Smooth muscle cell (in vitro differentiated cells): ENCODE measurements around the gene CFLAR. TPM values are rescaled to one million over a fixed set of nuclear protein-coding genes. Genes with fewer than 3 reads are reported as not detected.
"Not testable (repeated sequence)": the region's sequence is repeated elsewhere in the genome, so short reads cannot be mapped to it uniquely, and the experiment has no call there.

Experiments
- DNase-seq: peaks from one replicate; lab custom pipeline; 2025; ENCODE audit not compliant: unreplicated experiment; lab: John Stamatoyannopoulos, UW
- H2AFZ ChIP-seq: fragments of 200-600 bp; sonication (generic); 2 replicates; pipeline ENCODE4 v1.6.0; 2016; ENCODE audit warnings: antibody characterized with exemption, low read depth, mild to moderate bottlenecking
- H3F3A ChIP-seq: fragments of 200-600 bp; sonication (generic); 2 replicates; pipeline ENCODE4 v1.6.0; 2017; ENCODE audit warnings: antibody characterized with exemption, low read depth
- H3K27ac ChIP-seq: fragments of 200-600 bp; sonication (generic); 2 replicates; pipeline ENCODE4 v1.5.1; 2016; ENCODE audit warnings: low read depth, mild to moderate bottlenecking
- H3K27me3 ChIP-seq: fragments of 200-600 bp; sonication (generic); 2 replicates; pipeline ENCODE4 v1.6.1; 2016; ENCODE audit warnings: low read depth, mild to moderate bottlenecking
- H3K36me3 ChIP-seq: fragments of 200-600 bp; sonication (generic); 2 replicates; pipeline ENCODE4 v1.5.1; 2016; ENCODE audit warnings: low read depth
- H3K4me1 ChIP-seq: fragments of 200-600 bp; sonication (generic); 2 replicates; pipeline ENCODE4 v1.5.1; 2016; ENCODE audit warnings: low read depth
- H3K4me2 ChIP-seq: fragments of 200-600 bp; sonication (generic); 2 replicates; pipeline ENCODE4 v1.6.0; 2016; ENCODE audit warnings: mild to moderate bottlenecking
- H3K4me3 ChIP-seq: fragments of 200-600 bp; sonication (generic); 2 replicates; pipeline ENCODE4 v1.5.1; 2016; ENCODE audit warnings: mild to moderate bottlenecking
- H3K79me2 ChIP-seq: fragments of 200-600 bp; sonication (generic); 2 replicates; pipeline ENCODE4 v1.6.0; 2016; ENCODE audit warnings: low read depth, mild to moderate bottlenecking
- H3K9ac ChIP-seq: fragments of 200-600 bp; sonication (generic); 2 replicates; pipeline ENCODE4 v1.6.0; 2016; ENCODE audit warnings: low read depth
- H3K9me3 ChIP-seq: fragments of 200-600 bp; sonication (generic); replicated peaks from 2 replicates; pipeline ENCODE4 v1.5.1; 2016; ENCODE audit warnings: low read depth
- H4K20me1 ChIP-seq: fragments of 200-600 bp; sonication (generic); 2 replicates; pipeline ENCODE4 v1.6.0; 2016; ENCODE audit warnings: low read depth
- WGBS: methylation state at CpG from one replicate; pipeline ENCODE4 v1.1.7; 2016; ENCODE audit warnings: low lambda C conversion rate; 5-methylcytosine and 5-hydroxymethylcytosine counted together
- polyA plus RNA-seq: library from polyadenylated mRNA; unstranded; fragments of >200 nt; fragmentation: Nextera tagmentation; extraction: Ambion mirVana; gene quantifications from 2 replicates; pipeline ENCODE4 v1.2.1, GENCODE V29; 2016
- total RNA-seq: library from RNA; depleted of rRNA; stranded (reverse); fragments of >200 nt; gene quantifications from 2 replicates; pipeline ENCODE4 v1.2.3, GENCODE V29; 2014
- TF ChIP-seq, protein P1 (sequence below): fragments of 200-600 bp; sonication (generic); IDR thresholded peaks from 2 replicates; pipeline ENCODE4 v1.5.1; 2017; ENCODE audit warnings: borderline replicate concordance, mild to moderate bottlenecking, antibody characterized with exemption; ENCODE audit not compliant: insufficient read depth, poor library complexity, severe bottlenecking

The CFLAR gene
- total and polyA plus RNA-seq, 2 experiments from 2014 or later, result 16.0 to 27.1 TPM

DNA sequence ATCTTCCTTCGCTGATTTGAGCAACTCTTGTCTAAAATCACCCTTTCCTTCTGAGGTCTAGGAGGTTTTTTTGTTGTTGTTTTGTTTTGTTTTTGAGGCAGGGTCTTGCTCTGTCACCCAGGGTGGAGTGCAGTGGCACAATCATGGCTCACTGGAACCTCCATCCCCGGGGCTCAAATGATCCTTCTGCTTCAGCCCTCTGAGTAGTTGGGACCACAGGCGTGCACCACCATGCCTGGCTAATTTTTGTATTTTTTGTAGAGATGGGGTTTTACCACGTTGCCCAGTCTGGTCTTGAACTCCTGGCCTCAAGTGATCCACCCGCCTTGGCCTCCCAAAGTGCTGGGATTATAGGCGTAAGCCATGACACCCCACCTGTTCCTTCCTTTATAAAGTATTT is 68.3 kb downstream of the CFLAR start:
- DNase-seq, H3F3A ChIP-seq, H3K9me3 ChIP-seq, H4K20me1 ChIP-seq, H3K4me1 ChIP-seq, H3K9ac ChIP-seq, H3K4me2 ChIP-seq, H3K27ac ChIP-seq, H3K36me3 ChIP-seq, H3K79me2 ChIP-seq, H3K27me3 ChIP-seq, H2AFZ ChIP-seq, H3K4me3 ChIP-seq: not testable (repeated sequence)
- 92% methylated on average over 6 of the region's 6 CpGs for WGBS

DNA sequence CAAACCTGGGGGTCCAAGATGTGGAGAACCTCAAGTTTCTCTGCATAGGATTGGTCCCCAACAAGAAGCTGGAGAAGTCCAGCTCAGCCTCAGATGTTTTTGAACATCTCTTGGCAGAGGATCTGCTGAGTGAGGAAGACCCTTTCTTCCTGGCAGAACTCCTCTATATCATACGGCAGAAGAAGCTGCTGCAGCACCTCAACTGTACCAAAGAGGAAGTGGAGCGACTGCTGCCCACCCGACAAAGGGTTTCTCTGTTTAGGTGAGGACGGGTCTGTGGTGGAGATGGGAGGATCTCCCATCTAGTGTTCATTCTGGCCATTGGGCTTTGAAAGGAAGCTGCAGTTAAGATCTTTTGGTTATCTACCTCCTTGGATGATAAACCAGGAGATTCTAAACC is 69.9 kb downstream of the CFLAR start:
- no peaks in the 10 kb centered on the region for H3K27me3 ChIP-seq
- no peaks in the 10 kb centered on the region for H3K79me2 ChIP-seq
- H2AFZ ChIP-seq, result no peak overlapping the region
- H3K36me3 ChIP-seq, result no peaks in the 10 kb centered on the region
- no peaks in the 10 kb centered on the region for H4K20me1 ChIP-seq
- H3K9ac ChIP-seq, result no peak overlapping the region
- no peak for DNase-seq
- H3K27ac ChIP-seq, result no peak overlapping the region
- H3K4me3 ChIP-seq, result no peak overlapping the region
- TF ChIP-seq, protein P1, sequence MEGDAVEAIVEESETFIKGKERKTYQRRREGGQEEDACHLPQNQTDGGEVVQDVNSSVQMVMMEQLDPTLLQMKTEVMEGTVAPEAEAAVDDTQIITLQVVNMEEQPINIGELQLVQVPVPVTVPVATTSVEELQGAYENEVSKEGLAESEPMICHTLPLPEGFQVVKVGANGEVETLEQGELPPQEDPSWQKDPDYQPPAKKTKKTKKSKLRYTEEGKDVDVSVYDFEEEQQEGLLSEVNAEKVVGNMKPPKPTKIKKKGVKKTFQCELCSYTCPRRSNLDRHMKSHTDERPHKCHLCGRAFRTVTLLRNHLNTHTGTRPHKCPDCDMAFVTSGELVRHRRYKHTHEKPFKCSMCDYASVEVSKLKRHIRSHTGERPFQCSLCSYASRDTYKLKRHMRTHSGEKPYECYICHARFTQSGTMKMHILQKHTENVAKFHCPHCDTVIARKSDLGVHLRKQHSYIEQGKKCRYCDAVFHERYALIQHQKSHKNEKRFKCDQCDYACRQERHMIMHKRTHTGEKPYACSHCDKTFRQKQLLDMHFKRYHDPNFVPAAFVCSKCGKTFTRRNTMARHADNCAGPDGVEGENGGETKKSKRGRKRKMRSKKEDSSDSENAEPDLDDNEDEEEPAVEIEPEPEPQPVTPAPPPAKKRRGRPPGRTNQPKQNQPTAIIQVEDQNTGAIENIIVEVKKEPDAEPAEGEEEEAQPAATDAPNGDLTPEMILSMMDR, result no peak
- H3F3A ChIP-seq, result no peaks in the 10 kb centered on the region
- H3K4me2 ChIP-seq, result no peak overlapping the region
- no peaks in the 10 kb centered on the region for H3K9me3 ChIP-seq
- WGBS, result 96% methylated on average over 4 of the region's 4 CpGs
- H3K4me1 ChIP-seq, result no peaks in the 10 kb centered on the region

DNA sequence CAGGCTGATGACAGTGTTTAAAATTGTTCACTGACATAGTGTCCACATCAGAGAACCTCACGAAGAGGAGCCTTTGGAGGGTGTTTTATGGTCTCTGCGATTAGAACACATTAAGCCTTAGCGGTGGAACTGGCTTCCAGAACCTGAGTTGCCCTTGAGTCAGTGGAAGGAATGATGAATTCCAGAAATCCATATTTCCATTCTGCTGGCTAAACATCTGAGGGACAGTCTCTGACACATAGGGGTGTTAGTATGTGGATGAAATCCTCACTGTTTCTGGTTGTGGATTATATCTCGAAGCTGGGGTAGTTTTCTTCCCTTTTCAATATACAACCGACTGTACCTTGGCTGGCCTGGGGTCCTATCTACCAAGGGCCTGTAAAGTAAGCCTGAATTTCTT is 71.0 kb downstream of the CFLAR start:
- H3K9me3 ChIP-seq, result no peaks in the 10 kb centered on the region
- H3K4me2 ChIP-seq, result no peak overlapping the region
- H3K27ac ChIP-seq, result no peak overlapping the region
- H4K20me1 ChIP-seq, result no peaks in the 10 kb centered on the region
- H2AFZ ChIP-seq, result no peak overlapping the region
- no peak overlapping the region for H3K4me3 ChIP-seq
- WGBS, result 70% methylated on average over 5 of the region's 5 CpGs
- TF ChIP-seq, protein P1, result no peak
- no peak for DNase-seq
- no peaks in the 10 kb centered on the region for H3K27me3 ChIP-seq
- no peaks in the 10 kb centered on the region for H3F3A ChIP-seq
- H3K36me3 ChIP-seq, result no peaks in the 10 kb centered on the region
- no peaks in the 10 kb centered on the region for H3K79me2 ChIP-seq
- no peak overlapping the region for H3K9ac ChIP-seq
- no peaks in the 10 kb centered on the region for H3K4me1 ChIP-seq

GRCh38 chr2:201188449-201188848 is 72.5 kb downstream of the CFLAR start:
- no peak overlapping the region for H3K4me3 ChIP-seq
- H2AFZ ChIP-seq, result no peak overlapping the region
- TF ChIP-seq, protein P1, result no peak
- H3K27ac ChIP-seq, result no peak overlapping the region
- no peaks in the 10 kb centered on the region for H3K27me3 ChIP-seq
- H3K9ac ChIP-seq, result no peak overlapping the region
- H3K9me3 ChIP-seq, result no peaks in the 10 kb centered on the region
- H3K4me2 ChIP-seq, result no peak overlapping the region
- no peaks in the 10 kb centered on the region for H3K4me1 ChIP-seq
- H3F3A ChIP-seq, result no peaks in the 10 kb centered on the region
- 99% methylated on average over 4 of the region's 4 CpGs for WGBS
- no peaks in the 10 kb centered on the region for H3K79me2 ChIP-seq
- no peaks in the 10 kb centered on the region for H4K20me1 ChIP-seq
- no peaks in the 10 kb centered on the region for H3K36me3 ChIP-seq
- DNase-seq, result no peak
